ENCODE results near the gene HNRNPK.
A peak's percentile ranks its signal among the peaks of the same experiment; 100 is the strongest.

The HNRNPK gene

GRCh38 chr9:83920927-83921707, 58.9 kb downstream of the HNRNPK start, which contains the start of gene KIF27:
Gene KIF27 (minus strand): TSS chr9:83921432. CDS start chr9:83915591, 5,841 bp downstream.
- no peaks in the 10 kb centered on the region for H3K79me2 ChIP-seq (ENCODE audit: insufficient read depth, low read length)
- no peaks in the 10 kb centered on the region for H3F3A ChIP-seq (ENCODE audit: insufficient read depth)
- TF ChIP-seq EZH2phosphoT487 (conservative IDR thresholded peaks at IDR 0.05; ENCODE audit: low read length) (no peak), CTCF (IDR thresholded peaks at IDR 0.05; ENCODE audit: insufficient read depth, low read length, poor library complexity, severe bottlenecking) (peak; percentile 26)
- H3K4me2 ChIP-seq (ENCODE audit: low read depth, low read length, poor library complexity, severe bottlenecking), result peak within 1 kb of the TSS; percentile 64
- H3K27me3 ChIP-seq (ENCODE audit: low read length), result no peaks in the 10 kb centered on the region
- H3K9me3 ChIP-seq (ENCODE audit: insufficient read depth, low read length), result no peaks in the 10 kb centered on the region
- peak within 1 kb of the TSS; percentile 76 for H3K4me3 ChIP-seq (ENCODE audit: insufficient read depth, low read length, poor library complexity, severe bottlenecking)
- H2AFZ ChIP-seq (ENCODE audit: low read depth, low read length, severe bottlenecking), result peak within 1 kb of the TSS; percentile 96
- peak within 1 kb of the TSS; percentile 53 for H3K27ac ChIP-seq (ENCODE audit: low read depth, low read length)
- no peaks in the 10 kb centered on the region for H3K9me2 ChIP-seq (replicated peaks; ENCODE audit: insufficient read depth, low read length)
- peak within 1 kb of the TSS; percentile 68 for H3K9ac ChIP-seq (ENCODE audit: low read length)
- H4K20me1 ChIP-seq (ENCODE audit: low read depth, low read length), result no peaks in the 10 kb centered on the region
- H3K36me3 ChIP-seq (ENCODE audit: low read length), result no peaks in the 10 kb centered on the region

- peak overlapping the region; percentile 96 for H2AFZ ChIP-seq (ENCODE audit: low read depth, low read length, severe bottlenecking)
- no peaks in the 10 kb centered on the region for H3F3A ChIP-seq (ENCODE audit: insufficient read depth)
- no peaks in the 10 kb centered on the region for H3K36me3 ChIP-seq (ENCODE audit: low read length)
- no peaks in the 10 kb centered on the region for H3K27me3 ChIP-seq (ENCODE audit: low read length)
- peak overlapping the region; percentile 68 for H3K9ac ChIP-seq (ENCODE audit: low read length)
- H3K9me3 ChIP-seq (ENCODE audit: insufficient read depth, low read length), result no peaks in the 10 kb centered on the region
- H3K79me2 ChIP-seq (ENCODE audit: insufficient read depth, low read length), result no peaks in the 10 kb centered on the region
- peak overlapping the region; percentile 51 for H3K27ac ChIP-seq (ENCODE audit: low read depth, low read length)
- no peaks in the 10 kb centered on the region for H4K20me1 ChIP-seq (ENCODE audit: low read depth, low read length)
- TF ChIP-seq EZH2phosphoT487 (conservative IDR thresholded peaks at IDR 0.05; ENCODE audit: low read length) (no peak), CTCF (IDR thresholded peaks at IDR 0.05; ENCODE audit: insufficient read depth, low read length, poor library complexity, severe bottlenecking) (peak; percentile 39)
- no peaks in the 10 kb centered on the region for H3K9me2 ChIP-seq (replicated peaks; ENCODE audit: insufficient read depth, low read length)
- H3K4me3 ChIP-seq (ENCODE audit: insufficient read depth, low read length, poor library complexity, severe bottlenecking), result peak overlapping the region; percentile 76
- peak overlapping the region; percentile 64 for H3K4me2 ChIP-seq (ENCODE audit: low read depth, low read length, poor library complexity, severe bottlenecking)
Measured at GRCh38 chr9:83920469-83920926, 59.5 kb downstream of the HNRNPK start.

- Histone ChIP-seq H3K4me3 (ENCODE audit: insufficient read depth, low read length, poor library complexity, severe bottlenecking) (no peak overlapping the region), H3F3A (ENCODE audit: insufficient read depth) (no peaks in the 10 kb centered on the region), H3K4me2 (ENCODE audit: low read depth, low read length, poor library complexity, severe bottlenecking) (no peak overlapping the region), H3K27ac (ENCODE audit: low read depth, low read length) (no peak overlapping the region), H4K20me1 (ENCODE audit: low read depth, low read length) (no peaks in the 10 kb centered on the region), H3K9me2 (replicated peaks; ENCODE audit: insufficient read depth, low read length) (no peaks in the 10 kb centered on the region), H2AFZ (ENCODE audit: low read depth, low read length, severe bottlenecking) (no peak overlapping the region), H3K9ac (ENCODE audit: low read length) (no peak overlapping the region), H3K9me3 (ENCODE audit: insufficient read depth, low read length) (no peaks in the 10 kb centered on the region), H3K27me3 (ENCODE audit: low read length) (no peaks in the 10 kb centered on the region), H3K79me2 (ENCODE audit: insufficient read depth, low read length) (no peaks in the 10 kb centered on the region), H3K36me3 (ENCODE audit: low read length) (no peaks in the 10 kb centered on the region)
- TF ChIP-seq CTCF (IDR thresholded peaks at IDR 0.05; ENCODE audit: insufficient read depth, low read length, poor library complexity, severe bottlenecking) (no peak), EZH2phosphoT487 (conservative IDR thresholded peaks at IDR 0.05; ENCODE audit: low read length) (no peak)
Measured at GRCh38 chr9:83919111-83919510, 60.9 kb downstream of the HNRNPK start.

Measured in SU-DHL-6 (cell line).